HG03460 (cell line): ENCODE measurements around the gene FCN2.

Experiments
- ATAC-seq: cut with Tn5 transposase; IDR thresholded peaks from one replicate; pipeline ENCODE4 v1.9.1; 2021; ENCODE audit not compliant: unreplicated experiment

Gene FCN2

GRCh38 chr9:134908524-134909309 is 28.1 kb downstream of the FCN2 start:
- ATAC-seq = no peak

DNA sequence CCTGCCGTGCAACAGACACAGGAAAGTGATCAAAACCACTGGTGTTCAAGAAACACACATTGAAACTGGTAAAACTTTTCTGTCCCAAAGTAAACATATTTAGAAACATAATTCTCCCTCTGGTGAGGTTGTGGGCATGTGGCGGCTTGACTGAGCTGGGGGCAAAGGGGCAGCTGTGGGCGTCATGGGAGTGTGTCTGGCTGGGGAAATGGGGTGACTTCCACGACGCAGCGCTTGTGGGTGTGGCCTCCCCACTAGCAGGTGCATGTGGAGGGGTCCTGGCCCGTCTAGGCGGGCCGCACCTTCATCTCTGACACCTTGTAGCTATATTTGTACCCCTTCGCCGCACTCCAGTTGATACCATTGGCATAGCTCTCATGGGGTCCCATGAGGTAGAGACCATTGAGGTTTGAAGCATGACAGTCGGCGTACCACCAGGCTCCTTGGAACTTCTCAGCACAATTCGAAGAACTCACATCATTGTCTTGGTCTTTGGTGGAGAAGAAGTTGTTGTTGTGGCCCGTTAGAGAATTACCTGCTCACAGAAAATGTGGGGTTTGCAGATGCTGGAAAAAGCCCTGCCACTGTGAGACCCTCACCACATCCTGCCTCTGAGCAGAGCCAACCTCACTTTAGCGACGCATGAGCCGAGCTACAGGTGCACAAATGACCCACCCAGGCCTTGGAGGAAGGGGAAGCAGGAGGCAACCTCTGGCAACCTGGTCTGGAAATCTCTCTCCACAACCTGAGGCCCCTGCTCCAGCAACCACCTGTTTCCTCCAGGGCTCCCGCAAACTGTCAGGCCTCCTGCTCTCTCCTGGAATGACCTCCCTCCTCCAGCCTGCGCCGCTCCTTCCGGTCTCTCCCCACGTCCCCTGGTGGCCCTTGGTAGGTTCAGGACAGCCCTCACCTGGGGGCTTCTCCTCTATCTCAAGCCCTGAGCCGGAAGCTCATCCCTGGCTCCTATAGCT is 29.2 kb downstream of the FCN2 start:
- no peak for ATAC-seq

DNA sequence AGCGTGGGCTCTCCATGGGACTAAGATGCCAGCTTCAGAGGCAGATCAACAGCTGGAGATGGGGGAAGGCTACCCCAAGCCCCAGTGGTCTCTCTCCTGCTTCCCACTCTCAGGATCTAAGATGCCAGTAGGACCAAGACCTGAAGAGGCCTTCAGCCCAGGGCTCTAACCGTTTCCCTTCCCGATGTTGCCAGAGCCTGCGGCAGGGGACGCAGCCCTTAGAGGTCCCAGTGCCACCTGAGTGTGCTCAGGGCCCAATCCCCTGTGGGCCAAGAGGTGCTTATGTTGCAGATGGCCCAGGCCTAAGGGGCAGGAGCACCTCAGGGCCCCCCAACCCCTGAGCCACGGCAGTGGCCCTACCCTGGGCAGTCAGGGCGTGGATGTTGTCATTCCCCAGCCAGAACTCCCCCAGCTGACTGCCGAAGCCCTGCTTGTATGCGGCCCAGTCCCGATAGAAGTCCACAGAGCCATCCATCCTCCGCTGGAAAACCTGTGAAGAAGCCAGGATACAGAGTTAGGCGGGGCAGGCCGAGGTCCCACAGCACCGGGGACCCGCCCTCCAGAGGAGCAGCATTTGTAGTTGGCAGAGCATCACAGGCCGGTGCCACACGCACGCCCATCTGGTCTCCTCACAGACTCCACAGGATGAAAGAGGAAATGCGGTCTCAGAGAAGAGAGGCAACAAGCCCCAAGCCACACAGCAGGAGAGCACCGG is 31.7 kb downstream of the FCN2 start:
- ATAC-seq = no peak

DNA sequence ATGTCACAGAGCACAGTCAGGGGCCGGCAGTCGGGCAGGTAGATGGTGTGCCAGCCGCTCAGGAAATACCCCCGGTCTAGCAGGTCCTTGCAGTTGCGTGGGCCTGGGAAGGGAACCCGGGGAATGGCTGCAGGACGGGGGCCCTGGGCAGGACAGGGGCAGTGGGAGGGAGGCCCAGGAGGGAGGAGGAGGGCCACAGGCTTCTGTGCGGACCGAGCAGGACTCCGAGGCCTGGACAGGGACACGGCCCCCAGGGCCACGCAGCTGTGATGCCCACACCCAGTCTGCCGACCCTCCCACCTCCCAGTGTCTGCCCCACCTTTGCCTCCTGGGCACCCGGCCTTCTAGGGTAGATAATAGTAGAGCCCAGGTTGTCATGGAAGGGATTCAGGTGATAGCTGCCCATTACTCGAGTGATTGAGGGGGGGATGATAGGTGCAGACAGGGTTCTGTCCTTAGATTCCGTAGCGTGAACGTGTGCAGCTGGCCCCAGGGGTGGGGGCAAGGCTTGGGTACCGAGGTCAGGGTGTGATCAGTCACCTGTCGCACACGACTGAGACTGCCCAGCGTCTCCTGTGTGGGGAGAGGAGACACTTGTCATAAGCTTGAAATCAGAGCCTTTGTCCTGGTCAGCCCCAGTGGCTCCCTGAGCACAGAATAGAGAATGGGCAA is 32.6 kb downstream of the FCN2 start:
- no peak for ATAC-seq

DNA sequence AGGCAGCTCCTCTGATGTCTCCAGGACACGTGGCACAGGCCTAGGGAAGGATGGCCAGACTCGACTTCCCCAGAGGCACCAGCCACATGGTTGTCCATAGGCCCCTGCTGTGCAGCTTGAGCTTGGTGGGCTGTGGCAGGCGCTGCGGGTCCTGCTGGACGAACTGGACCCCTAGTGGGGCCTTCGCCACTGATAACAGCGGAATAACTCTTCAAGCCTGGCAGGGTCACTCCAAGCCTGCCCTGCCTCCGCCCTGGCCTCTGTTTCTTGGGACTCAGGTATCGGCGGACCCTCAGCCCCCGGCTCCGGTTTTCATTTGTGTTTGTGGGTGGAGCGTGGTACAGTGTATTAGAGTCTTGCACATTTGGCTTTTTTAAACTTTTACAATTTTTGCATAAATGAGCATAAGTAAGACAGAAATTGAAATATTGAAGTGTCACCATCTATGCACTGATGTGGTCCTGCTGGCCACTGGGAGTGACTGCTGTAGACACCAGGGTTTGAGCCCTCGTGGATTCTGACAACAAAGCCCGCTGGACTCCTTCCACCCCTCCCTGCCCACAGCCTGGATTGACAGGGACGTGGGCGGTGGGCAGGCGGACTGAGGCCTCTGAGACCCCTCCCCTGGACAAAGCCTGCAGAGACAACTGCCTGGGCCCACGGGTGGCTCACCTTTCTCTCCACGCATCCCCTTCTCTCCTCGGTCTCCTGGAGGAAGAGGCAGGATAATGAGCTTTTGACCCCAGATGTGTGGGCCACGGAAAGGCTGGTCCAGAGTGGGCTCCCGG is 33.3 kb downstream of the FCN2 start:
- ATAC-seq = no peak

GRCh38 chr9:134914501-134914834 is 33.9 kb downstream of the FCN2 start:
- no peak for ATAC-seq

DNA sequence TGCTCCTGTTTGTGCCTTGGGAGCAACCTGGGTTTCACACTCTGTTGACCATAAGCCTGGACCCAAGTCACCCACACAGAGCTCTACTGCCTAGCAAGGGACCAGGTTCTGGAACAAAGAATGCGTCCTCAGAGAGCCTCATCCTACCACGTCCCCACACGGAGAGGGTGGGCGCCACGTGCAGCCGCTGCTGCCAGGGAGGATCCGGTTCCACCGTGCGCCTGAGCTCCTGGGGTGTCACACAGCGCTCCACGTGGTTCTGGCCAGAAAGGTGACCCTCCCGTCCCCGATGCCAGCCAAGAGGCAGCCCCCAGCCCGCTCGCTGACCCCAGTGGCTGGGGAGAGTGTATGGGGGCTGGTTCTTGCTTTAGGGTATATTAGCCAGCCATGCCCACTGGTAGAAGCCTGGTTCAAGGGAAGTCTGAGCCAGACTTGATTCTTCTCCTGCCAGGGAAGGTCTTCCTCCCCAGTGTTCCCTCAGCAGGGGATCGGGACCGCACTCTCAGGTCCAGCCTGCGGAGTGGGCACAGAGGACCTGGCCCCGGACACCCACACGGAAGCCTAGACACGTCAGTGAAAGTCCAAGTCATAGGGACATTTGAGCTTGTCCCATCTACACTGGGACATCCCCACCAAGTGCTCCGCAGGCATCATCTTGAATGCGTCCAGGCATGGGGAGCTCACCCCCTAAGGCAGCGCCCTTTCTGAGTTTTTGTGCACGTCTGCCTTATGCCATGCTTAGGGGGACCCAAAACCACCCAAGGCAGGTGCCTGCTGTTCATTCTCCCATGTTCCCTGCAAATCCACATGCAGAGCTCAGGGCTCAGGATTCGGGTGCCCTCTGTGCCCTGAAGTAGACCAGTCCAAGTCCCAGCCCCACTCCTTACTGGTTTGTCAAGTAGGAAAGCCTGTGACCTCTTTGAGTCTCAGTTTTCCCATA is 34.7 kb downstream of the FCN2 start:
- no peak for ATAC-seq

DNA sequence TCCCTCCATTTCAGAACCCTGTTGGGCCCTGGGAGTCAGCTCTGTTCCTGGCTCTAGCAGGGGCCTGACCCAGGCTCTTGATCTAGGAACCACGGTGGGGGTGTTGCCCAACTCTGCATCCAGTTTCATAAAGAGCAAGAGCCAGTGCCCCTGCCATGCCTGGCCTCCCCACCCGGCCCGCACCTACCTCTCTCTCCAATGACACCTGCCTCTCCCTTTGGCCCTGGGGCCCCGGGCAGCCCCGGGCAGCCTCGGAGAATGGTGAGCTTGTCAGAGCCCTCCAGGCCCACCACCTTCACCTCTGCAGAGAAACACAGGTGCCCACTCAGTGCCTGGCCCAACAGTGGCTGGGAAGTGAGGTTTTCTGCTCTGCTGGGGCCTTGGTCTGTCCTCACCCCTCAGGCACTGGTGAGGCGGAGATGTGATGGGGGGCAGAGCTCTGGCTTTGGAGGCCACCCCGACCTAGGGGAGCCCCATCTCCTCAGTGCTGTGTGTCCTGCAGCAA is 35.6 kb downstream of the FCN2 start:
- ATAC-seq = no peak

DNA sequence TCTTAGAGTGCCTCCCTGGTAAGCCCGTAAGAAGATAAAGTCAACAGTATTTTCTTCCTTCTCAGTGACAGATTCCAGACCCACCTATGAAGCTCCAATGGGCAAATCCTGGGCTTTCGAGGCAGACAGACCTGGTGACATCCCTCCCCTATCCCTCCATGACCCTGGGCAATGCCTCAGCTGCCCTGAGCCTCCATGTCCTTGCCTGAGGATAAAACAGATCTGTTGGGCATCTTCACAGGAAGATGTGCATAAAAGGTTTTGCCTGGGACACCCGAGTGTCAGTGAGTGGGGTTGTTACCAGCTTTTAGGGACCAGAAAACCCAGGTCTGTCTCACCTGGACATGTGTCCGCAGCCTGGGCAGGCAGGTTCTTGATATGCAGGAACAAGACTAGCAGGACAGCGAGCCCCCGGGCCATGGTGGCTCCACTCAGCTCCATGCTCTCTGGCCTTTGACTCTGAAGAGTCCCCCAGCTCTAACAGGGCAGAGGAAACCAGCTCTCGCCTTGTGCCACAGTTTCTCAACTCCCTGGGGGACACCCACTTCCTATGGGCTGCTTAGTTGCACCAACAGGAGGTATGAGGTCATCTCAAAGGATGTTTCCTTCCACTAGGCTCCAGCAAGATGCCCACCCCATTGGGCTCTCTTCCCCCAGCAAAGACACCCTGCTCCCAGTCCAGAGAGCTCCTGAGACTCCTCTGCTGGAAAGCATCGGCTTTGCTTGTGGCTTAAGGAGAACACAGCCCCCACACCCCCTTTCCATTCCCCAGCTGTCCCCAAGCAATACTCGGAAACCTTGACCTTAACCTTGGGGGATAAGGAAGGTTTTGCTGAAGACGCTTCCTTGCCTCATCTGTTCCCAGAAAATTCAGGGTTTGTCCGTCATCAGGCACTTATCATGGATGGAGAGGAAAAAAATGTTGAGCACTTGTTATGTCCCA is 37.1 kb downstream of the FCN2 start, which contains the start of gene FCN1:
TSS of gene FCN1 (minus strand) at position 482 of the 943 bp plus-strand sequence. CDS start at position 441, 41 bp downstream.
- no peak for ATAC-seq

- ATAC-seq = no peak
Observed at GRCh38 chr9:134918646-134919045, 38.0 kb downstream of the FCN2 start.

GRCh38 chr9:134919303-134919702 is 38.7 kb downstream of the FCN2 start:
- no peak for ATAC-seq

GRCh38 chr9:134922066-134922931 is 41.7 kb downstream of the FCN2 start:
- no peak for ATAC-seq

DNA sequence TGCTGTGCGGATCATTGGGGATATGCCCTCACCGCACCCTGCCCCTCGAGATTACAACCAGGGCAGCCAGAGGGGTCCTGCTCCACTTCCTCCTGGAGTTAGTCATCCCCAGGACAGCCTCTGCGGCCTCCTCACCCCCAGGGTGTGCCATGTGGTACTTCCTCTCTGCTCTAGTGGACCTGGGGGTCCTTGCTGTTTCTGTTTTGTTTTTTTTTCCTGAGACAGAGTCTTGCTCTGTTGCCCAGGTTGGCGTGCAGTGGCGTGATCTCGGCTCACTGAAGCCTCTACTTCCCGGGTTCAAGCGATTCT is 42.3 kb downstream of the FCN2 start:
- ATAC-seq = no peak

GRCh38 chr9:134923466-134923865 is 42.9 kb downstream of the FCN2 start:
- no peak for ATAC-seq

DNA sequence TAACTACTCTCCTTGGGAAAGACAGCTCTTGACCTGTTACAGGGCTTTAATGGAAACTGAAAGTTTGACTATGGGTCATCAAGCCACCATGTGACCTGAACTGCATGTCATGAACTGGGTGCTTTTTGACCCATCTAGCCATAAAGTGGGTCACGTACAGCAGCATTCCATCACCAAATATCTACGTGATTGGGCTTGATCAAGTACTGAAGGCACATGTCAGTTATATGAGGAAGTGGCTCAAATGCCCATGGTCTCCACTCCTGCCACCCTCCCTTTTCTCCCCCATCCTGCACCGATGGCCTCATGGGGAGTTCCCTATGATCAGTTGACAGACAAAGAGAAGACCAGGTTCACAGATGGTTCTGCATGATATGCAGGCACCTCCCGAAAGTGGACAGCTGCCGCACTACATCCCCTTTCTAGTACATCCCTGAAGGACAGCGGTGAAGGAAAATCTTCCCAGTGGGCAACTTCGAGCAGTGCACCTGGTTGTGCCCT is 44.5 kb downstream of the FCN2 start:
- no peak for ATAC-seq

- no peak for ATAC-seq
Observed at GRCh38 chr9:134928436-134929192, 48.0 kb downstream of the FCN2 start.
